Breast epithelium (tissue), 4 donors: ENCODE data around the gene SLC37A1. TPM values are rescaled to one million over a fixed set of nuclear protein-coding genes. Genes with fewer than 3 reads are reported as not detected.

ENCODE experiments used
- DNase-seq, 2 donors: peaks; one replicate each; pipeline ENCODE4 v3.0.0-alpha.2; 2019; ENCODE audit warnings: low spot score in 2 of 2
- H3K27ac ChIP-seq, 2 donors: fragments of 200-600 bp; sonication (generic) in 1 of 2; one replicate each; pipeline ENCODE4 v1.5.1; 2016 to 2019; ENCODE audit warnings: mild to moderate bottlenecking in 1 of 2
- H3K27me3 ChIP-seq, 2 donors: fragments of 200-600 bp; sonication (generic) in 1 of 2; one replicate each; pipeline versions ENCODE4 v1.5.1 to v1.6.0; 2017 to 2019; ENCODE audit warnings: control low read depth in 1 of 2, mild to moderate bottlenecking in 1 of 2
- H3K36me3 ChIP-seq: fragments of 200-600 bp; one replicate; pipeline ENCODE4 v1.5.1; 2019
- H3K4me1 ChIP-seq, 2 donors: fragments of 200-600 bp; sonication (generic); one replicate each; pipeline ENCODE4 v1.5.1; 2016 to 2019; ENCODE audit warnings: control low read depth in 1 of 2
- H3K4me3 ChIP-seq, 3 donors: fragments of 200-600 bp; sonication (generic); 1 replicate in 2 of 3; 2 replicates in 1 of 3; pipeline ENCODE4 v1.5.1; 2016 to 2019; ENCODE audit warnings: mild to moderate bottlenecking in 3 of 3, moderate library complexity in 2 of 3
- H3K9me3 ChIP-seq, 2 donors: fragments of 200-600 bp; sonication (generic) in 1 of 2; one replicate each; pipeline ENCODE4 v1.5.1; 2016 to 2019; ENCODE audit warnings: control low read depth in 1 of 2
- CTCF ChIP-seq, 3 donors: fragments of 450-650 bp; IDR thresholded peaks; one replicate each; pipeline ENCODE4 v1.5.1; 2016 to 2017; ENCODE audit warnings: antibody characterized with exemption in 3 of 3, mild to moderate bottlenecking in 3 of 3, moderate library complexity in 3 of 3
- POLR2A ChIP-seq: fragments of 450-650 bp; IDR thresholded peaks from one replicate; pipeline ENCODE4 v1.6.1; 2016; ENCODE audit warnings: antibody characterized with exemption, mild to moderate bottlenecking, moderate library complexity
- POLR2AphosphoS5 ChIP-seq, 3 donors: sonication (generic); formaldehyde crosslinking; IDR thresholded peaks; one replicate each; pipeline ENCODE4 v1.6.1; 2017; ENCODE audit warnings: antibody characterized with exemption in 3 of 3
- intact Hi-C: fragments of 100-400 bp; cut with DNase I; formaldehyde crosslinking; loops from one replicate; pipeline ENCODE4 v1.15.1; 2023; ENCODE audit warnings: low total_unique reads
- total RNA-seq, 3 donors: library from RNA; depleted of rRNA; stranded (reverse); fragments of >200 nt; gene quantifications; one replicate each; pipeline ENCODE4 v1.1.0, GENCODE V29; 2016

The SLC37A1 gene
- total RNA-seq, 3 donors from 2014 or later, result 7.5 to 18.4 (median 18.4) TPM

GRCh38 chr21:42629933-42630589 is 116.4 kb downstream of the SLC37A1 start:
- Histone ChIP-seq H3K27me3 (no peaks in the 10 kb centered on the region), H3K36me3 (no peaks in the 10 kb centered on the region), H3K4me1 (no peaks in the 10 kb centered on the region), H3K27ac (no peak overlapping the region), H3K9me3 (no peaks in the 10 kb centered on the region), H3K4me3 (no peak overlapping the region)
- TF ChIP-seq POLR2A (no peak), CTCF (IDR thresholded peaks at IDR 0.05) (no peak), POLR2AphosphoS5 (IDR thresholded peaks at IDR 0.05) (no peak)
- DNase-seq, result peak in 1 of 2 donors; percentile 27
- intact Hi-C loops, result no loop called here

- Histone ChIP-seq H3K36me3 (no peaks in the 10 kb centered on the region), H3K9me3 (no peaks in the 10 kb centered on the region), H3K27me3 (no peaks in the 10 kb centered on the region), H3K27ac (no peak overlapping the region), H3K4me1 (no peaks in the 10 kb centered on the region), H3K4me3 (no peak overlapping the region)
- intact Hi-C loops, result no loop called here
- peak in 1 of 2 donors; percentile 27 for DNase-seq
- TF ChIP-seq CTCF (IDR thresholded peaks at IDR 0.05), result no peak
Observed at GRCh38 chr21:42630626-42631025, 117.0 kb downstream of the SLC37A1 start.

Other genes with a start within 250 kb of the SLC37A1 start
- 100 to 1,000 TPM in 1 of 3 donors, 10 to 100 TPM in 1, under 1 TPM in 1; 0.96 to 108 (median 11.4) TPM for gene TFF3, start 198.4 kb upstream of the SLC37A1 start, total RNA-seq
- not detected for gene TFF2, start 162.9 kb upstream of the SLC37A1 start, total RNA-seq
- gene TFF1, start 147.3 kb upstream of the SLC37A1 start, total RNA-seq, result 1 to 10 TPM in 1 of 3 donors, under 1 TPM in 1, not detected in 1; 0.98 to 4.4 TPM
- 10 to 100 TPM in 1 of 3 donors, 1 to 10 TPM in 1, not detected in 1; 9.2 to 27.2 TPM for gene TMPRSS3, start 117.8 kb upstream of the SLC37A1 start, total RNA-seq
- gene UBASH3A, start 110.0 kb upstream of the SLC37A1 start, total RNA-seq, result 1 to 10 TPM in 1 of 3 donors, under 1 TPM in 2; 0.32 to 1.5 (median 0.66) TPM
- gene RSPH1, start 17.6 kb upstream of the SLC37A1 start, total RNA-seq, result 1 to 10 TPM in 1 of 3 donors, under 1 TPM in 2; 0.48 to 2.3 (median 0.88) TPM
- 10 to 100 TPM in 2 of 3 donors, 1 to 10 TPM in 1; 3.0 to 14.7 (median 10.5) TPM for gene PDE9A, start 139.8 kb downstream of the SLC37A1 start, total RNA-seq